HG02798 (cell line): ENCODE data around the gene CDH15.

Experiments used
- ATAC-seq: cut with Tn5 transposase; IDR thresholded peaks from one replicate; pipeline ENCODE4 v1.9.1; 2021; ENCODE audit warnings: mild to moderate bottlenecking; ENCODE audit not compliant: unreplicated experiment, poor library complexity

The CDH15 gene

GRCh38 chr16:89171216-89172170 is at the start of gene CDH15:
TSS of gene CDH15 (plus strand) at chr16:89171748. CDS start at chr16:89171832, 84 bp downstream.
- ATAC-seq, result peak; percentile 85

DNA sequence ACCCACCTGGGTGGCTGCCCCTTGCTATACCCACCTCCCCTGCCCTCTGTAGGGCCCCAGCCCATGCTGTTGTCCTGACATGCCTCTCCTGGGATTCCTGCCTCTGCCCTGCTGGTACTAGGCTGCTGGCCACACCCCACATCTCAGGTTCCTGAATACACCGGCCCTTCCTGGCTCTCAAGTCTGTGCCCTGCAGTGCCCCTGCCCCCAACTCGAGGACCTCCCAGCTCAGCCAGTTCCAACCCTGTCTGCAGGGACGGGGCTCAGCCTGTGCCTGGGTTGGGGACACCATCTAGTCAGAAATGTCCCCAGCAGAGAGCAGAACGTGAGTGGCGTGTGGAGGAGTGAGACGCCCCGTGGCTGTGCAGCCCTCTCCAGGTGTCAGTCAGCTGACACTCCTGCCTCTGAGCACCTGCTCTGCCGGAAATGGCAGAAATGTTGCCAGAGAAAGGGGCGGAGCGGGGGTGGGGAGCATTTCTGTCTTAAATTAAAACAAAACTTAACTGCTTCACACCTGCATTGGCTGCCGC is 49.2 kb upstream of the CDH15 start:
- peak; percentile 50 for ATAC-seq

- peak; percentile 3 for ATAC-seq
Observed at GRCh38 chr16:89123001-89123830, 48.3 kb upstream of the CDH15 start.

DNA sequence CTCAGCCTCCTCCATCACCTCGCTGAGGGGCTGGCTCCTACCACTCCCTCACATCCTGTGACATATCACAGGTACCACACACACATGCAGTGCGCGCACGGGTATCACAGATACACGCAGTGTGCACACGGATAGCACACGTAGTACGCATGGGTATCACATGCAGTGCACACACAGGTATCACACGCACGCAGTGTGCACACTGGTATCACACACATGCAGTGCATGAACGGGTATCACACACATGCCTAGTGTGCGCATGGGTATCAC is 47.8 kb upstream of the CDH15 start:
- no peak for ATAC-seq

DNA sequence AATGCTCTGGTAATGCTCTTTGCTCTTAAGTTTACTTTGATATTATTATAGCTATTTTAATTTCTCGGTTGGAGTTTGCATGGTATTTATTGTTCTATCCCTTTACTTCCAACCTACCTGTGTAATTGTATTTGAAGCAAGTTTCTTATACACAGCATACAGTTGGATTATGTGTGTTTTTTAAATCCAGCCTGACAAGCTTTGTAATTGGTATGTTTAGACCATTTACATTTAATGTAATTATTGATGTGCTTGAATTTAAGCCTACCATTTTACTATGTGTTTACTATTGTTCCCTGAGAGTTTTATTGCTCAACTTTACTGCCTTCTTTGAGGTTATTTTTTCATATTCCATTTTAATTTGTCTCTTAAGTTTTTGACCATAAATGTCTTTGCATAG is 42.2 kb upstream of the CDH15 start:
- no peak for ATAC-seq

GRCh38 chr16:89130448-89130847 is 41.1 kb upstream of the CDH15 start:
- ATAC-seq, result no peak

DNA sequence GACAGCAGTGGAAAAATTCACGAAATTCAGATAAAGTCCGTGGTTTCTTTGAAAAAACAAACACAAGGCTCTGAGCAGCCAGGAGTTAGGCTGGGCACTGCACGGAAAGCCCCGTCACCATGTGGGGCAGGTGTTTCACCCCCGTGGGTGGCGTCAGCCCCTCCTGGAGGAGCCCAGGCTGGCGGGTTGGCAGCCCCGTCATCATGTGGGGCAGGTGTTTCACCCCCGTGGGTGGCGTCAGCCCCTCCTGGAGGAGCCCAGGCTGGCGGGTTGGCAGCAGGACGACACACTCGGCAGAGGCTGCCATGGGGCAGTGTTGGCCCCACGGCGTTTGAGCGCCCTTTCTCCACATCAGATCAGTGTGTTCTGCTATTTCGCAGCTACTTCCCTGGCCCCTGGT is 39.8 kb upstream of the CDH15 start:
- no peak for ATAC-seq

- ATAC-seq, result no peak
Observed at GRCh38 chr16:89132194-89133005, 39.1 kb upstream of the CDH15 start.

- no peak for ATAC-seq
Observed at GRCh38 chr16:89133457-89134127, 38.0 kb upstream of the CDH15 start.

- no peak for ATAC-seq
Observed at GRCh38 chr16:89134269-89134668, 37.3 kb upstream of the CDH15 start.

- no peak for ATAC-seq
Observed at GRCh38 chr16:89135166-89135565, 36.4 kb upstream of the CDH15 start.

GRCh38 chr16:89135971-89136765 is 35.4 kb upstream of the CDH15 start:
- ATAC-seq, result no peak

DNA sequence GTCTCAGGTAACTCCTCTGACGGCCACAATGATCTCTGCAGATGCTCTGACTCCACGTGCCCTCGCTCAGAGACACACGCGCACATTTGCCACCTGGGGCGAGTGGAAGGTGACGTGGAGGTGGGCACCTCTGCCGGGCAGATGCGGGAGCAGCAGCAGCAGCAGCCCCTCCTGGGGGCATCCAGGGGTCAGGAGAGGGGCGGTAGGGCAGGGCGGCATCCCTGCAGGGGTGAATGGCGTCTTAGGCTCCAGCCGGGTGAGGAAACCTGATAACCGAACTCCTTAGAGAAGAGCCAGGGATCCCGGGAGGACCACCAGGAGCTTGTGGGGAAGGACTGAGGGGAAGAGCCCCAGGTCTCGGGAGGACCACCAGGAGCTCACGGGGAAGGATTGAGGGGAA is 34.6 kb upstream of the CDH15 start:
- no peak for ATAC-seq

GRCh38 chr16:89137666-89138512 is 33.7 kb upstream of the CDH15 start:
- ATAC-seq, result no peak

- no peak for ATAC-seq
Observed at GRCh38 chr16:89138513-89138795, 33.1 kb upstream of the CDH15 start.

GRCh38 chr16:89138843-89139520 is 32.6 kb upstream of the CDH15 start:
- ATAC-seq, result no peak

GRCh38 chr16:89139907-89140361 is 31.6 kb upstream of the CDH15 start:
- ATAC-seq, result no peak

- no peak for ATAC-seq
Observed at GRCh38 chr16:89140401-89140800, 31.1 kb upstream of the CDH15 start.
